RPMI8226 (cell line): Measurements from ENCODE around the gene FASN.

Source experiments
- DNase-seq: peaks from one replicate; pipeline ENCODE4 v3.0.0-alpha.2; 2015

The FASN gene

GRCh38 chr17:82086941-82087906, 10.8 kb downstream of the FASN start:
- DNase-seq = no peak

GRCh38 chr17:82085931-82086764, 11.9 kb downstream of the FASN start:
- DNase-seq = no peak

- no peak for DNase-seq
Observed at GRCh38 chr17:82085031-82085861, 12.8 kb downstream of the FASN start.

DNA sequence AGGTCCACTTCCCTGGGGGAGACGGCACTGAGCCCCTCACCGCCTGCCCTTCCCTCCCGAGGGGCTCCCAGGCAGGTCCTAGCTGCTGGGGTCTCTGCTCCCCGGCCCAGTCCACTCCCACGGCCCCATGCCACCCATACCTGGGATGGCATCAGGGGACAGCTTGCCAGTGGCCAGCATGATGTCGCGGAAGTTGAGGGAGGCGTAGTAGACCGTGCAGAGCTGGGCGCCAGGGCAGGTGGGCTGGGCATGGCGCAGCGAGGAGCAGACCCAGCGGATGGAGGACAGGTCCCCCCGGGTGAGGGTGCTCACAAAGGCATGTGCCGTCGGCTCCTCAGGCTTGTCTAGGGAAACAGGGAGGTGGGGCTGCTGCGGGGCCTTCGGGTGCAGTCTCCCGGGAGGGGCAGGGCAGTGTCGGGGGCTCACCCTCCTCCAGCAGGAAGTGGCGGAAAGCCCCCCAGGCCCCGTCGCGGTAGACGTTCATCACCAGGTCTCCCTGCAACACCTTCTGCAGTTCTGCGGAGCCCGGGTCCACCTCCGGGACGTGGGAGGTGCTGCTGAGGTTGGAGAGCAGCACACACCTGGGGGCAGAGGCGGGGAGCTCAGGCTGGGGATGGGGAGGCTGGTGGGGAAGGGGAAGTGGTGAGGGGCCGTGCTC, 13.5 kb downstream of the FASN start:
- DNase-seq = no peak

DNA sequence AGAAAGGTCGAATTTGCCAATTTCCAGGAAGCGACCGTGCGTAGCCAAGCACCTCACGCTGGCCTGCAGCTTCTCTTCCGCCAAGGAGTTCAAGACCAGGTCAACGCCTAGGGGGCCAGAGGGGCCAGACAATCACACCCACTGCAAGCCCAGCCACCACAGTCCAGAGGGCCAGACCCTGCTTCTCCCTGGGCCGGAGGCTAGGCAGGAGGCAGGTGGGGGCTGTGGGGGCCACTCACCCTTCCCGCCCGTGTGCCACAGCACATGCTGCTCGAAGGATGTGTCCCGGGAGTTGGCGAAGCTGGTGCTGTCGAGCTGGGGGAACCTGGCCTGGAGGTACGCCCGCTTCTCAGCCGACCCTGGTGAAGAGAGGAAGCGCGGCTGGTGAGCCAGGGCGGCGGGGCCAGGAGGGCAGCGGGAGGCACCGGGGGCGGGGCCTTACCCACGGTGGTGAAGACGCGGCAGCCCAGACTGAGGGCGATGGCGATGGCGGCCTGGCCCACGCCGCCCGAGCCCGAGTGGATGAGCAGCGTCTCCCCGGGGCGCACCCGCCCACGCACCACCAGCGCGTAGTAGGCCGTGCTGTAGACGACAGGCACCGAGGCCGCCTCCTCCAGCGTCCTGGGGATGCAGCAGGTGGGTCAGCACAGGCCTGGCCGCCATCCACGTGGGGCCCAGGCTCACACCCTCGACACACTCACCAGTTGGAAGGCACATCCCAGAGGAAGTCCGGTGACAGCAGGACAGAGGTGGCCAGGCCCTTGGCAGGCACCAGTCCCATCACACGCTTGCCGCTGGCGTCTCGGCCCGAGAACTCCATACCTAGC, 14.3 kb downstream of the FASN start:
- DNase-seq = no peak

- no peak for DNase-seq
Observed at GRCh38 chr17:82083009-82083408, 15.0 kb downstream of the FASN start.

DNA sequence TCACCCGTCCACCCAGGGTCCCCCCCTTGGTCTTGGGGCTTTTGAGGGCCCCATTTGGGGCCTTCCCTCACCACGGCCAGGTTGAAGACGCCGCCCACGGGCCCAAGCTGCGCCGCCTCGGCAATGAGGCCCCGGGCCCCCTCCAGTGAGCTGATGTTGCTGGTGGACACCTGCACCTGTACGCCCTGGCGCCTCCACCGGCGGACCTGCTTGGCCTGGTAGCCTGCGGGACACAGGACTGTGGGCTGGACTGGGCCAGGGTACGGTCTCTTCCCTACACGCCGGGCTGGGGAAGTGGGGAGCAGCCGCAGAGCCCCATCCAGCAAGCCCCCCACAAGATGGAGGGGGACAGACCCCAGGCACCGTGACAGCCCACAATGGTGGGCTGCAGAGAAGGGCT, 15.6 kb downstream of the FASN start:
- no peak for DNase-seq

GRCh38 chr17:82081966-82082365, 16.1 kb downstream of the FASN start:
- no peak for DNase-seq

GRCh38 chr17:82081546-82081945, 16.5 kb downstream of the FASN start:
- no peak for DNase-seq

- no peak for DNase-seq
Observed at GRCh38 chr17:82080789-82081464, 17.1 kb downstream of the FASN start.

GRCh38 chr17:82080048-82080788, 17.8 kb downstream of the FASN start:
- DNase-seq = no peak

GRCh38 chr17:82079001-82079677, 18.9 kb downstream of the FASN start:
- no peak for DNase-seq

DNA sequence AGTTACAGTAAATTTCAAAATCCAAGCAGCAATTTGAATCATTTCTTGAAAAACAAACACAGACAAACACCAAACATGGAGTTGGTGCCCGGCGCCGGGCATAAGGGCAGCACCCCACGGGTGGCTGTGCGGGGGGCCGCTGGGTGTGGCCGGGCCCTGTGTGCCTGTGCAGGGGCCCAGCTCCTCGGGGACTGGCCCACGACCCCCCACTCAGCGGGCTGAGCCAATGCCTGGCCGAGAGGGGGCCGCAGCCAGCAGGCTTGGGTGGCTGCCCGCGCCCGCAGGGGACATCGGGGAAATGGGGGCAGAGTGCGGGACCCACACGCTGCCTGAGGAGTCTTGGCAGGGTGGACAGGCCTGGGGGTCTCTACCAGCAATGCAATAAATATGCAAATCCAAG, 19.6 kb downstream of the FASN start:
- DNase-seq = no peak

DNA sequence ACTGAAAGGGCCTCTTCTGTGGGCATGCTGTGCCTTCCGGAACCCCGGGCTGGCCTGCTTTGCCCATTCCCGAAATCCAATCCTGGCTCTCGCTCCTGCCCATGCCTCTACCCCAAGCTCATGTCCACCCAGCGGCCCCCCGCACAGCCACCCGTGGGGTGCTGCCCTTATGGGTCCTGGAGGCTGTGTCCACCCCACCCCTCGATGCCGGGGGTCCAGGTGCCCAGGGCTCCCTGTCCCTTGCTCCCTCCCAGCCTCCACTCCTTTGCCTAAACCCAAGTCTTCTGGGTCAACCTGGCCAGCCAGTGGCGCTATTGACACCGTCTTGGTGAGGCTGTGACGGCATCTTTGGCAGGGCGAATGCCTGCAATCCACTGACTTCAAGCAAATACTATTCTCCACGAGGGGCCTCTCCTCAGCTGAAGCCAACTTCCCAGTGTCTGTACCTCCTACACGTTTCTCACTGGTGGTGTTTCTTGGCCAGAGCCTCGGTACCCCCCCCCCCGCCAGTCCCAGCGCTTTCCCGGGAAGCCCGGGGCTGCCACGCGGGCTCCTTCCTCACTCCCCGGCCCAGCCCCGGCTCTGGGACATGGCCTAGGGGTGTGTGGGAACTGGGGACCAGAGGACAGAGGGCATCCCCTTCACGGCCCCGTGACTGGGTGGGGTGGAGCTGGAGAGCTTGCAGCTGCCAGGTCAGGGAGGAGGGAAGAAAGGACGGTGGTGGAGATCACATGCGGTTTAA, 20.2 kb downstream of the FASN start:
- DNase-seq = no peak

- DNase-seq = no peak
Observed at GRCh38 chr17:82076785-82077591, 21.0 kb downstream of the FASN start.

DNA sequence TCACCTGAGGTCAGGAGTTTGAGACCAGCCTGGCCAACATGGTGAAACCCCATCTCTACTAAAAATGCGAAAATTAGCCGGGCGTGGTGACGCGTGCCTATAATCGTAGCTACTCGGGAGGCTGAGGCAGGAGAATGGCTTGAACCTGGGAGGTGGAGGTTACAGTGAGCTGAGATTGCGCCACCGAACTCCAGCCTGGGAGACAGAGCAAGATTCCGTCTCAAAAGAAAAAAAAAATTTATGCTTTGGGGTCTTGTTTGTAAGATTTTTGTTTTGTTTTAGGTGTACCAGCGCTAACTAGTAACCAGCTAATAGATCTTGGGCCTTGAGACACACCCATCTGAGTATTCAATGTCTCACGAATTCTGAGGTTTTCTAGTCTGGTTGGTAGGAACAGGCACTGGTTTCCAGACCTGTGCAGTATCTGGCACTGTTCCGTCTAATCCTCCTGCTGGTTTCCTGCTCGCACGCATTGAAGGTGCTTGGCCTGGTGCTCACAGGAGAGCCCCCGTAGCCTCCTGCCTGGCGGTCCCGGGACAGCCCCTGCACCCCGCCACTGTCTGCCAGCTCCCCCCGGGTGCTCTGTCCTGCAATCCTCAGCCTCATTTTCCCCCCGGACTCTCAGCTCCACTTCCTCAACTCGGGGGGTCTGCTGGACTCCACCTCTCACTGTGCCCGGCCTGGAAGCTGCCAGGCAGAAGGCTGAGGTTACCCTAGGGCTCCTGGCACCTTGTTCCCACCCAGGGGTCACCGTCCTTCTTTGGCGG, 21.8 kb downstream of the FASN start:
- no peak for DNase-seq

GRCh38 chr17:82073446-82073845, 24.6 kb downstream of the FASN start:
- no peak for DNase-seq
